ENCODE measurements around the gene TCERG1L. TPM values are rescaled to one million over a fixed set of nuclear protein-coding genes. Genes with fewer than 3 reads are reported as not detected.

Gene TCERG1L
- total RNA-seq, 1 experiment from 2014 or later: 1.5 TPM

- Mint-ChIP-seq H3K27me3 (ENCODE audit: low read depth) (peaks cover 6% of the 10 kb centered on the region), H3K4me3 (no peak overlapping the region), H3K9me3 (peaks cover 61% of the 10 kb centered on the region), H3K36me3 (peaks cover 65% of the 10 kb centered on the region), H3K27ac (no peak overlapping the region), H3K4me1 (no peaks in the 10 kb centered on the region)
- TF ChIP-seq OVOL2 (CRISPR knock-in tag; IDR thresholded peaks at IDR 0.05; ENCODE audit: borderline replicate concordance): no peak
- TF ChIP-seq SMAD3 (CRISPR knock-in tag; IDR thresholded peaks at IDR 0.05; ENCODE audit: borderline replicate concordance): no peak
- TF ChIP-seq HMGA2 (CRISPR knock-in tag; IDR thresholded peaks at IDR 0.05): no peak
- TF ChIP-seq FOXP4 (CRISPR knock-in tag; IDR thresholded peaks at IDR 0.05): no peak
- no peak for TF ChIP-seq RORB (CRISPR knock-in tag; IDR thresholded peaks at IDR 0.05)
- DNase-seq (ENCODE audit: low spot score) (no peak), ATAC-seq (no peak)
- POLR2A ChIA-PET: no interaction called here
- CTCF ChIA-PET: no interaction called here
These were observed 191.7 kb downstream of the TCERG1L start for GRCh38 chr10:131119626-131120355.

- ATAC-seq (no peak), DNase-seq (ENCODE audit: low spot score) (no peak)
- ChIA-PET CTCF (no interaction called here), POLR2A (no interaction called here)
- Mint-ChIP-seq H3K4me1 (no peaks in the 10 kb centered on the region), H3K27ac (no peak overlapping the region), H3K4me3 (no peak overlapping the region), H3K36me3 (peaks cover 51% of the 10 kb centered on the region), H3K9me3 (peaks cover 47% of the 10 kb centered on the region), H3K27me3 (ENCODE audit: low read depth) (peaks cover 8% of the 10 kb centered on the region)
- TF ChIP-seq AR (CRISPR knock-in tag; IDR thresholded peaks at IDR 0.05) (no peak), NR1H2 (CRISPR knock-in tag; IDR thresholded peaks at IDR 0.05) (no peak), IRF2 (CRISPR knock-in tag; IDR thresholded peaks at IDR 0.05; ENCODE audit: borderline replicate concordance, low read depth) (no peak), ETV6 (CRISPR knock-in tag; IDR thresholded peaks at IDR 0.05) (no peak), SOX15 (CRISPR knock-in tag; IDR thresholded peaks at IDR 0.05) (no peak), USF2 (CRISPR knock-in tag; IDR thresholded peaks at IDR 0.05) (no peak), ERG (CRISPR knock-in tag; IDR thresholded peaks at IDR 0.05) (no peak), ZNF138 (CRISPR knock-in tag; conservative IDR thresholded peaks at IDR 0.05) (no peak)
These were observed 193.9 kb downstream of the TCERG1L start for GRCh38 chr10:131117416-131118212.

- H3K36me3 Mint-ChIP-seq: peaks cover 45% of the 10 kb centered on the region
- DNase-seq (ENCODE audit: low spot score): no peak
- ChIA-PET POLR2A (no interaction called here), CTCF (no interaction called here)
- H3K9me3 Mint-ChIP-seq: peaks cover 42% of the 10 kb centered on the region
- no peak overlapping the region for H3K27ac Mint-ChIP-seq
- no peak overlapping the region for H3K4me3 Mint-ChIP-seq
- peaks cover 8% of the 10 kb centered on the region for H3K27me3 Mint-ChIP-seq (ENCODE audit: low read depth)
- no peaks in the 10 kb centered on the region for H3K4me1 Mint-ChIP-seq
- no peak for ATAC-seq
- TF ChIP-seq STAT6 (CRISPR knock-in tag; conservative IDR thresholded peaks at IDR 0.05; ENCODE audit: low read depth) (no peak), ZNF317 (CRISPR knock-in tag; IDR thresholded peaks at IDR 0.05; ENCODE audit: borderline replicate concordance, low read depth) (no peak), ZNF416 (CRISPR knock-in tag; IDR thresholded peaks at IDR 0.05) (no peak), RELA (CRISPR knock-in tag; IDR thresholded peaks at IDR 0.05; ENCODE audit: borderline replicate concordance) (no peak), ATF6 (CRISPR knock-in tag; IDR thresholded peaks at IDR 0.05) (no peak)
These were observed 194.5 kb downstream of the TCERG1L start for GRCh38 chr10:131116991-131117375.

Data from WTC11 (cell line).